ENCODE data around the gene THAP11.

- TF ChIP-seq CTCF (IDR thresholded peaks at IDR 0.05) (no peak), SMAD3 (CRISPR knock-in tag; IDR thresholded peaks at IDR 0.05; ENCODE audit: borderline replicate concordance) (no peak), JUN (CRISPR knock-in tag; IDR thresholded peaks at IDR 0.05) (no peak), SP1 (CRISPR knock-in tag; conservative IDR thresholded peaks at IDR 0.05) (peak; percentile 69)
These were observed 8.5 kb upstream of the THAP11 start for GRCh38 chr16:67833415-67834241.
